GM20431 (cell line): ENCODE measurements around the gene NUBP2.

ENCODE experiments used
- in situ Hi-C: fragments of 300-500 bp; cut with MseI, MboI; formaldehyde crosslinking; loops from one replicate; pipeline ENCODE4 v1.15.0; 2020; ENCODE audit warnings: low sequenced_read_pairs; ENCODE audit not compliant: unreplicated experiment

Gene NUBP2

DNA sequence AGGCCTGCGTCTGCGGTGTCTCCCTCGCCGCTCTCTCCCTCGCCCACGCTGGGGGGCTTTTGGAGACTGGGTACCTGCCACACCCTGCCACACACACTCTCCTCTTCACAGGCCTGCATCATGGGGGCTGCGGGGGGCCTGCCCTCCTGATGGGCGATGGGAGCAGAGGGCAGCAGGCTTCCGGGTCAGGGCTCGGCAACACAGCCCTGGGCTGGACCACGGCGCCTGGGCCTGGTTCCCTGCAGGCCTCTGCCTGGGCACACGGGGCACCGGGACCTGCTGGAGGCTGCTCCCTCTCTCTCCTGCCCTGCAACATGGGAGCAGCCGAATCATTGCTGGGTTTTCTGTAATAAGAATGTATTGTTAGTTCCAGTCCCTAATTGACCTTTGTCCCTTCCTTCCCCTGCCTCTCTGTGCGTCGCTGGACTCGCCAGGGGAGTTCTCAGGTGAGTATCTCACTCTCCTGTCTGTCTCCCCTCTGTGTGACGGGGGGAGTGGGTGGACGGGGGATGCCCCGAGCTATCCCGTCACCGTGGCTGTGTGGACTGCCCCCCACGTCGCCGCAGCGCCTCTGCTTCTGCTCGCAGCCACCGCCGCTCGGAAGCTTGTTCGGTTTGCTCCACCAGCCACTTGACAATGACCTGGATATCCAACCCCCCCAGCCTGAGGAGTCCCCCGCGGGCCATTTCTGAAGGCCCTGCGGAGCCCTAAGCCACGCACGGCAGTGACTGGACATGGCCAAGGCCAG, 24.9 kb upstream of the NUBP2 start:
- in situ Hi-C loops, result no loop called here

DNA sequence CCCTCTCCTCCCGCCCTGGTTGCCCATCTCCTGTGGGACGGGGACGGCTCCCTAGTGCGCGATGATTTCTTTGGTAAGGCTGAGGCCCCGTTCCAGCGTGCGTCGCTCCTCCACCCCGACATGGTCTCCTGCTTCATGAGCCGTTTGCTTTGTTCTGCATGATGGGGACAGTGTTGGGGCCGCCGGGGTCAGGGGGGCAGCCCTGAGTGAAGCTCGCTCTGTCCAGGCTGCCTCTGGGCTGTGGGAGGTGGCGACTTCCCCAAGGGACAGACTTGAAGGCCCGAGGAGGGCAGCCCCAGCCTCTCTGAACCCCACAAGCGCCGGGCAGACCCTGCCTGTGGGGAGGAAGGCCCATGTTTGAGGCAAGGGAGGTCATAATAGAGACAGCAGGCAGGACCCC, 23.8 kb upstream of the NUBP2 start:
- in situ Hi-C loops, result no loop called here

DNA sequence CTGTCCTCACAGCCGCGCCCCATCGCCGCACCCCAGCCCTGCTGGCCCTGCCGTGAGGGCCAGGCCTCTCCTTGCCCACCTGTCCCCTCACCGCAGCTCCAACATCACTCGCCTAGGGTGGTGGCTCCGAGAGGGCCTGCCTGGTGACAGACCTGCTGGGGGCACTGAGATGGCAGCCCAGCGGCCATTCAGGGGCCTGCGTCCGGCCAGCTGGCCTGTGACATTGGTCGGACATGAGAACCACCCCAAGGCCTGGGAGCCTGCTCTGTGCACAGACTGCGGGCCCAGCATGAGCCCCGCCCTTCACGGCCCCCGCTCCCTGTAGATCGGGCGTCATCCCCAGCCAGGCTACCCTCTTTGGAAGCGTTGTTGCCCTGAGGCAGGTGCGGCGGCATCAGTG, 23.2 kb upstream of the NUBP2 start:
- in situ Hi-C loops, result no loop called here

DNA sequence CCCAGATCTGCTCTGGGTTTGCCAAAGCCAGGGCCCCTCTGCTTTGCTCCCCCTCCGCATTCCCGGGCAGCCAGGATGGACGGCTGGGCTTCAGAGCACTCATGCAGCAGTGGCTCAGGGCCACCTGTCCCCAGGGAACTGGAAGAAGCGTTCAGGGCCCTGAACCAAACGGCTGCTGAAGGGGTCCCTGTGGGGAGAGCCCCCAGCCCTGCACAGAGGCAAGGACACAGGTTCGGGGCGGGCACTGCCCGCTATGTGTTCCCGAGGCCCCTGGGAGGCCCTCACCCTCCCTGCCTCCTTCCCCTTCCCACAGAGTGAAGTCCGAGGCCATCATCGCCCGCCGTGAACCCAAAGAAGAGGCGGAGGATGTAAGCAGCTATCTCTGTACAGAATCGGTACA, 21.8 kb upstream of the NUBP2 start:
- in situ Hi-C loops, result no loop called here

DNA sequence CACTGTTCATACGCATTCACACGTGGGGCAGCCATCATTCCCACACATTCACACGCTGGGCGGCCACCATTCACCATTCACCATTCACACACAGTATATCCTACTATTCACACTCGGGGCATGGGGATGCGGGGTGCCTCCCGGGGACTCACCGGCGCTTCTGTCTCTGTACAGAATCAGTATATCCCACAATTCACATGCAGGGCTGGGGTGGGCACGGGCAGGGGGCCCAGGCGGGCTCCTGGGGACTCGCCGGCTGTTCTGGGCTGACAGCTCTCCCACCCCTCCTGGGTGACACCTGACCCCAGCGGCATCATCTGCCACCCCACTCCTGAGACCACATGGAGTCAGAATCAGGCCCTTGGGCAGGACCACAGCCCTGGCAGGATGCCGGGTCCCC, 21.0 kb upstream of the NUBP2 start:
- in situ Hi-C loops, result no loop called here

DNA sequence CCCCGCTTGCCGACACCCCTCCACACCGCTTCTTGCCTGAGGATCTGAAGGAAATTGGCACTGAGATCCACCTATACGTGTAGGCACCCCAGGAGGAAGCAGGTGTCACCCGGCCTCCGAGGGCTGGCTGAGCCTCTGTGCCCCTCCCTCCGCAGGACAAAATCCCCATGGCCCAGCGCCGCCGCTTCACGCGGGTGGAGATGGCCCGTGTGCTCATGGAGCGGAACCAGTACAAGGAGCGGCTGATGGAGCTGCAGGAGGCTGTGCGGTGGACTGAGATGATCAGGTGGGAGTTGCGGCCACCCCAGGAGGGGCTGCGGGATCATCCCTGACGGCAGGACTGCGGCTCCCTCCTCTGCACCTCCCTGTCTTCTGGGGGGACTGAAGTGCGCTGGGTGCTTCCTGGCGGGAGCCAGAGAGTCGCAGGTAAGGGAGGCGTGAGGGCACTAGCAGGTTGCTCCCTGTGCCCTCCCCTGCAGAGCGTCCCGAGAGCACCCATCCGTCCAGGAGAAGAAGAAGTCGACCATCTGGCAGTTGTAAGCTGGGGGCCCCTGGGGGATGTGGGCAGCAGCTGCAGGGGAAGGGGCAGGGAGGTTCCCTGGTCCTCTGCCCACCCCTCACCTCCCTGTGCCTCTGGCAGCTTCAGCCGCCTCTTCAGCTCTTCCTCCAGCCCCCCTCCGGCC, 20.4 kb upstream of the NUBP2 start:
- in situ Hi-C loops, result no loop called here

DNA sequence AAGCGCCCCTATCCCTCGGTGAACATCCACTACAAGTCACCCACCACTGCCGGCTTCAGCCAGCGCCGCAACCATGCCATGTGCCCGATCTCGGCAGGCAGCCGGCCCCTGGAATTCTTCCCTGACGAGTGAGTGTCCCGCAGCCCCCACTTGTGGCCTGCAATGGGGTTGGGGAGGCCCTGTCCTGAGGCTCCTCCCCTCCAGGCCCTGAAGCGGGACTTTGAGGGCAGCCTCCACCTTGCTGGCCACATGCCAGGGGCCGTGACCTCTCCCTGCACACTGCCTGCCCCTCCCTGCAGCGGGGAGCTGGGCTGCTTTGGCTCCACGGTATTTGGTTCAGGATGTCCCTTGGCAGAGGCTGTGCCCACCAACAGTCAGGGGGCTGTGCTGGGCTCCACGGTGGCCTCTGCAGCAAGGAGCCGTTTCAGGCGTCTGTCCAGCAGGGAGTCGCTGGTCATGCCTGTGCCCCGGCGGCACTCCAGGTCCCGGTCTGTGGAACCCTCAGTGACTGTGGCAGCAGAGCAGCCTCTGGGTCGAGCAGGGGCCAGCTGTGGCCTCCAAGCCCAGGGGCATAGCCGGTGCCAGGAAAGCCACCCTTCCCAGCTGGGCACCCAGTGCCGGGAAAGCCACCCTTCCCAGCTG, 19.8 kb upstream of the NUBP2 start:
- in situ Hi-C loops, result no loop called here

DNA sequence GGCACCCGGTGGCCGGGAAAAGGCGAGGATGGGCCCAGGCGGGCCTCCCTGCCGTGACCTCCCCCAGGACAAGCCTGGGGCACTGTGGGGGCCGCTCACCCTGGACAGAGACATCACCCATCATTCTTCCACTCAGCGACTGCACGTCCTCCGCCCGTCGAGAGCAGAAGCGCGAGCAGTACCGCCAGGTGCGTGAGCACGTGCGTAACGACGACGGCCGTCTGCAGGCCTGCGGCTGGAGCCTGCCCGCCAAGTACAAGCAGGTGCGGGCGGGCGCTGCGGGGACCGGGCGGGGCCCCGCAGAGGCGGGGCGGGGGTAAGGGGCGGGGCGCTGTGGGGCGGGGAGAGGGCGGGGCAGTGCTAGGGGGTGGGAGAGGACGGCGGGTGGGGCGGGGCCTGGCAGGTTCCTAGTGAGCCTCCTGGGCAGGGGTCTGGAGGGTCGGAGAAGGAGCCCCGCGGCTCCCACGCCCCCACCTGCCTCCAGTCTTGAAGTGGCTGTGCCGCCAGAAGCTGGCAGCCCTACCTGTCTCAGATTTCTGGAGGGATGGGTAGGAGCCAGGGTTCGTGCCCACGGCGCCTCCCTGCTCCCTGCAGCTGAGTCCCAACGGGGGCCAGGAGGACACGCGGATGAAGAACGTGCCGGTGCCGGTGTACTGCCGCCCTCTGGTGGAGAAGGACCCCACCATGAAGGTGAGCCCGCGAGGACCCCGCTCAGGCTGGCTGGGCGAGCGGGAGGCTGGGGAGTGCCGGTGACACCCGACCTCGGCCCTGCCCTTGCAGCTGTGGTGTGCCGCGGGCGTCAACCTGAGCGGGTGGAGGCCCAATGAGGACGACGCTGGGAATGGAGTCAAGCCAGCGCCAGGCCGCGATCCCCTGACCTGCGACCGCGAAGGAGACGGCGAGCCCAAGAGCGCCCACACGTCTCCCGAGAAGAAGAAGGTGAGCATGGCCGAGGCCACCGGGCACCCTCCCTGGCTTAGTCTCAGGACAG, 18.9 kb upstream of the NUBP2 start:
- in situ Hi-C loops, result no loop called here

DNA sequence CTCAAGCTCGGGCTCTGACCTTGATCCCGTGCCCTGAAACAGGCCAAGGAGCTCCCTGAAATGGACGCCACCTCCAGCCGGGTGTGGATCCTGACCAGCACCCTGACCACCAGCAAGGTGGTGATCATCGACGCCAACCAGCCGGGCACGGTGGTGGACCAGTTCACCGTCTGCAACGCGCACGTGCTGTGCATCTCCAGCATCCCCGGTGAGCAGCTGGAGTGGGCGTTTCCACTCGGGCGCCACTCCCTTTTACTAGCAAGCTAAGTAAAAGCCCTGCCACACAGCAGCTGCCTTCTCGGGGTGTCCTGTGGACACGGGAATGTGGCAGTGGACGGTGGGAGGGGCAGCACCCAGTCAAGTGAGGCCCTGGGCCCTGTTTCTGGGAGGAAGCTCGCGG, 17.8 kb upstream of the NUBP2 start:
- in situ Hi-C loops, result no loop called here

DNA sequence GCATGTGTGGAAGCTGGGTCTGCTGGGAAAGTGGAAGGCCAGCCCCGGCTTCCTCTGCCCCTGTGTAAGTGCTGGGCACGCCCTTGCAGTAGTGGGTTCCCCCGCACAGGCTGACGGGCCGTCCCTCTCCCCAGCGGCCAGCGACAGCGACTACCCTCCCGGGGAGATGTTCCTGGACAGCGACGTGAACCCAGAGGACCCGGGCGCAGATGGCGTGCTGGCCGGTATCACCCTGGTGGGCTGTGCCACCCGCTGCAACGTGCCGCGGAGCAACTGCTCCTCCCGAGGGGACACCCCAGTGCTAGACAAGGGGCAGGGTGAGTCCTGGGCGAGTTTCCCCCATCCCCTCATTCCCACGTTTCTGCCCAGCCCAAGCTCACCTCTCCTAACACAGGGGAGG, 16.9 kb upstream of the NUBP2 start:
- in situ Hi-C loops, result no loop called here

DNA sequence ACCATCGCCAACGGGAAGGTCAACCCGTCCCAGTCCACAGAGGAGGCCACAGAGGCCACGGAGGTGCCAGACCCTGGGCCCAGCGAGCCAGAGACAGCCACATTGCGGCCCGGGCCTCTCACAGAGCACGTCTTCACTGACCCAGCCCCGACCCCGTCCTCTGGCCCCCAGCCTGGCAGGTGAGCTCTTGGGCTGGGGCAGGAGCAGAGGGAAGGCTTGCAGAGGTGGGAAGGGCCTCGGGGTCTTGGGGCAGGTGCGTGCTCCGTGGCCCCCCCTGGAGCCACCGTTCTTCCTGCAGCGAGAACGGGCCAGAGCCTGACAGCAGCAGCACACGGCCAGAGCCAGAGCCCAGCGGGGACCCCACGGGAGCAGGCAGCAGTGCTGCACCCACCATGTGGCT, 16.5 kb upstream of the NUBP2 start:
- in situ Hi-C loops, result no loop called here

DNA sequence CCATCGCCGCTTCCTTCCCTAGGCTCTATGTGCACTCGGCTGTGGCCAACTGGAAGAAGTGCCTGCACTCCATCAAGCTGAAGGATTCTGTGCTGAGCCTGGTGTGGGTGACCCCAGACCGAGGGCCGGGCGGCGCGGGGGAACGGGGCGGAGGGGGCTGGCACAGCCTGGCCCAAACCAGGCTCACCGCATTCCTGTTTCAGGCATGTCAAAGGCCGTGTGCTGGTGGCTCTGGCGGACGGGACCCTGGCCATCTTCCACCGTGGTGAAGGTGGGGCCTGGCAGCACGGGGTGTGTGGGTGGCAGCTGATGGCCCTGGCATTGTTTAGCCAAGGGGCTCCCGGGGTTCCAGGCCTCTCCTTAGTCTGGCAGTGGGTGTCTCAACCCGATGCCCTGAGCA, 16.1 kb upstream of the NUBP2 start:
- in situ Hi-C loops, result no loop called here

DNA sequence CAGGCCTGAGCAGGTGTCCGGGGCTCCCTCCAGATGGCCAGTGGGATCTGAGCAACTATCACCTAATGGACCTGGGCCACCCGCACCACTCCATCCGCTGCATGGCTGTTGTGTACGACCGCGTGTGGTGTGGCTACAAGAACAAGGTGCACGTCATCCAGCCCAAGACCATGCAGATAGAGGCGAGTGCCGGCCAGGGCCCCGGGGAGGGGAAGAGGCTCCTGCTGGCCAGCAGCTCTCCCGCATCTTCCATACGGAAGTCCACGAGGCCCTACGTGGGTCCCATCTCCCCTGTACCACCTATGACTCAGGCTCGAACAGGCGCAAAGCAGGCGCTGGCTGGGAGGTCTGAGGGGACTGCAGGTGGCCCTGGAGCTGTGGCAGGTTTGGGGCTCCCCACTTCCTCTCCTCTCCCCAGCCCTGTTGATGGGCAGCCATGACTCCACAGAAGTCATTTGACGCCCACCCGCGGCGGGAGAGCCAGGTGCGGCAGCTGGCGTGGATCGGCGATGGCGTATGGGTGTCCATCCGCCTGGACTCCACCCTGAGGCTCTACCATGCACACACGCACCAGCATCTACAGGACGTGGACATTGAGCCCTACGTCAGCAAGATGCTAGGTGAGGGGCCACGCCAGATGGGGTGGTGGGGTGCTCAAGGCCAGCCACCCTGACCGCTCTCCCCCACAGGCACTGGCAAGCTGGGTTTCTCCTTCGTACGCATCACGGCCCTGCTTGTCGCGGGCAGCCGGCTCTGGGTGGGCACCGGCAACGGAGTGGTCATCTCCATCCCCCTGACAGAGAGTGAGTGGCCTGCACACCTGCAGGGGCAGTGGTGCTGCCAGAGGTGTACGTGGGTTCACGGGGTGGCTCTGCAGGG, 15.4 kb upstream of the NUBP2 start:
- in situ Hi-C loops, result no loop called here

DNA sequence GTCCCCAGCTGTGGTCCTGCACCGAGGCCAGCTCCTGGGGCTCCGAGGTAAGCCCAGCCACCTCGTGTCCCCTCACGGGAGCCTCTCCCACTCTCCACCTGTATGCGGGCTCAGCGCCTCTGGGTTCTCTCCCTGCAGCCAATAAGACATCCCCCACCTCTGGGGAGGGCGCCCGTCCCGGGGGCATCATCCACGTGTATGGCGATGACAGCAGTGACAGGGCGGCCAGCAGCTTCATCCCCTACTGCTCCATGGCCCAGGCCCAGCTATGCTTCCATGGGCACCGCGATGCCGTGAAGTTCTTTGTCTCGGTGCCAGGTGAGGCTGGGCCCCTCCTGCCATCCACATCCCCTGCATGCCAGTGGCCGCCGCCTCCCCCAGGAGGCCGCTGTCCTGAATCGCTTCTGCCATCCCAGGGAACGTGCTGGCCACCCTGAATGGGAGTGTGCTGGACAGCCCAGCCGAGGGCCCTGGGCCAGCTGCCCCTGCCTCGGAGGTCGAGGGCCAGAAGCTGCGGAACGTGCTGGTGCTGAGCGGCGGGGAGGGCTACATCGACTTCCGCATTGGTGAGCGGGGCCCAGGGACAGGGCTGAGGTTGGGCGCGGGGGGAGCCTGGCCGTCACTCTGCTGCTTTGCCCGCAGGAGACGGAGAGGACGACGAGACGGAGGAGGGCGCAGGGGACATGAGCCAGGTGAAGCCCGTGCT, 14.5 kb upstream of the NUBP2 start:
- in situ Hi-C loops, result no loop called here

DNA sequence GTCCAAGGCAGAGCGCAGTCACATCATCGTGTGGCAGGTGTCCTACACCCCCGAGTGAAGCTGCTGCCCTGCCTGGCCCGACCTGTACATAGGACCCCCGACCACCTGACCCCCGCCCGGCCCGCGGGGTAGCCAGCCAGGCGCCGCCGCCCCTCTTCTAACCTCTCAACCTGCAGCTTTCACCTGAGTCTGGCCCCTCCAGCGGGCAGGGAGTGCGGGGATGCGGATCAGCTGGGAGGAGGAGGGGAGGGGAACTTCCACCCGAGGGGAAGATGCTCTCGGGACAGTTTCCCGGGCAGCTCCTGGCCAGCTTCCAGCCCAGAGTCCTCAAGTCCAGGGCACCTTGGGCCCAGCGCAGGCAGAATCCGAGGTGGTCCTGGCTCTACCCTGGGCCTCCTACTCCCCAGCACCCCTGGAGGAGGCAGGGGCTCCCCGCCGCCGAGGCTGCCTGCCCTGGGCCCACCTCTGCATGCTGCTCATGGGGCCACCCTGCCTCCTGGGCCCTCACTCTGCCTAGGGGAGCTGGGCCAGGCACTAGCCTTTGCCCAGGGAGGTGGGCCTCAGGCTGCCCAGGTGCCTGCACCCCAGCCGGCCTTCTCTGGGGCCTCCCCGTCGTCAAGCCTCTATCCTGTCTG, 13.9 kb upstream of the NUBP2 start:
- in situ Hi-C loops, result no loop called here

DNA sequence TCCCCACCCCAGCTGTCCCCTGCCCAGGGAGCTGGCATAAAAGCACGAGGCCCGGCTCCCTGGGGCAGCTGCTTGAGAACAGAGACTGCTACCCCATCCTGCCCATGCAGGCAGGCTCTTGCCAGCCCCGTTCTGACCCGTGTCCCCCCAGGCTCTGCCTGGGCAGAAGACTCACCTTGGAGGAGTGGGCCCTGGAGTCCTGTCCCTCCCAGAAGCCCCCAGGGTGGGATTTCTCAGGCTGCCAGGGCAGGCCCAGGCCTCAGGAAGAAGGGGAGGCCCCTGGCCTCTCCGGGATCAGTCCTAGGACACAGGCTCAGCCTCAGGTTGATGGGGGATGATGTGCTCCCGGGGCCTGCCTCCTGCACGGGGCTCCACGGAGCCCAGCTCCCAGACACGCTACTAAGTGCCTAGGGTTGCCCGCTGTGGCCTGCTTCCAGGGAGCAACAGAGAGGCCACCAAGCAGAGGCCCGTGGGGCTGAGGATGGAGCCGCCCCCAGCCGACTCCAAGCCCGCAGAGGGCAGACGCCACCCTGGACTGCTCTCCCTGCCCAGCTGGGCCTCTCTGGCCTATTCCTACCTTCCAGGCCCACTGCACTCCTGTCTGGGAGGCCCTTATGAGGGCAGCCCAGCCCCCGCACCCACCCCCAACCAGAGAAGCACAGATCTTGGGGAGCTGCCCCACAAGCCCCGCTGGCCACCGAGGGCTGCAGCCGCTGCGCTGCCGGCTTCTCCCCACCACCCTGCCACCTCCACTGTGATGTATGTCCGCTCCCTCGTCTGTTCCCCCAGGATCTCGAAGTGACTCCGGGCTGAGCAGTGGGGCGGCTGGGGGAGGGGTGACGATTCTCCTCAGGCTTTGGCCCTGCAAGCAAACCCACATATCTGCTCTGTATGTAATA, 13.1 kb upstream of the NUBP2 start:
- in situ Hi-C loops, result no loop called here
